Gastrocnemius medialis (tissue), 4 donors: ENCODE data around the gene PIAS1.

Source experiments
- CTCF ChIP-seq, 5 experiments: fragments of 450-650 bp in 3 of 5; fragments of 200-600 bp in 2 of 5; sonication (generic) in 2 of 5; IDR thresholded peaks in 4 of 5; conservative IDR thresholded peaks in 1 of 5; 1 replicate in 4 of 5; 2 replicates in 1 of 5; pipeline ENCODE4 v1.5.1; 2016 to 2019; ENCODE audit warnings: antibody characterized with exemption in 5 of 5, mild to moderate bottlenecking in 3 of 5, moderate library complexity in 3 of 5
- POLR2A ChIP-seq, 2 donors: fragments of 450-650 bp; IDR thresholded peaks; one replicate each; pipeline ENCODE4 v1.6.1; 2017; ENCODE audit warnings: antibody characterized with exemption in 2 of 2, mild to moderate bottlenecking in 2 of 2, moderate library complexity in 2 of 2

- TF ChIP-seq CTCF (IDR thresholded peaks at IDR 0.05 in 4 of 5, conservative IDR thresholded peaks at IDR 0.05 in 1 of 5) (no peak), POLR2A (IDR thresholded peaks at IDR 0.05) (no peak)
These were observed 2.2 kb downstream of the PIAS1 start for GRCh38 chr15:68056097-68056865.
